OCI-LY3 (cell line): ENCODE results near the gene RBMS3.

Experiments used
- CTCF ChIP-seq: fragments of 200-600, 300-600 bp; sonication (generic); IDR thresholded peaks from 2 replicates; pipeline ENCODE4 v1.5.1; 2014; ENCODE audit warnings: antibody characterized with exemption, low read length, low read depth
- EZH2phosphoT487 ChIP-seq: fragments of 200-600 bp; shearing (Covaris generic); IDR thresholded peaks from 2 replicates; pipeline ENCODE4 v1.6.1; 2018; ENCODE audit warnings: antibody characterized with exemption, mixed run types, low read depth

DNA sequence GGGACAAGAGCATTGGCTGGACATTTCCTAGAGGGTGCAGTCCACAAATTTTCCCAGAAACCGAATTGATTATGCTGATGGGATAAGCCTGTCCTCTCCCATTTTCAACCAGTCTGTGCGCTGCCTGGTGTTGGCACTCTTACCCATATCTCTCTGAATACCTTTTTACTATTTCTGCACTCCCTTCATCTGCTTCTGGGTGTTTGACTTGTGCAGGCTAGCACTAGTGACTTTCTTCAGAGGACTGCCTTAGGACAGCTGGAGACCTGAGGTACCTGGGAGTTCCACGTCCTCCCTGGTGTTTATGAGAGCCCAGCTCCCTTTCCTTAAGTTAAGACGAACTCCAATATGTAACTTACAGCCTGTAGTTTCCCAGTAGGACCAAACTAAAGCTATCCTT lies 50.2 kb downstream of the RBMS3 start:
- TF ChIP-seq CTCF: no peak
- no peak for TF ChIP-seq EZH2phosphoT487
